IMR-90 (cell line): Measurements from ENCODE around the gene CACNA2D4.

Experiments used
- CTCF ChIP-seq: conservative IDR thresholded peaks from 2 replicates; pipeline ENCODE4 v1.5.1; 2012; ENCODE audit warnings: mild to moderate bottlenecking, low read depth, low read length, improper control_type of control experiment
- POLR2A ChIP-seq: IDR thresholded peaks from 2 replicates; pipeline ENCODE4 v1.6.1; 2012; ENCODE audit warnings: mild to moderate bottlenecking, low read depth, low read length

GRCh38 chr12:1763153-1763552, 155.3 kb downstream of the CACNA2D4 start:
- TF ChIP-seq CTCF (no peak), POLR2A (no peak)
